GM15510 (cell line): Measurements from ENCODE around the gene JPT2.

Experiments used
- POLR2A ChIP-seq: IDR thresholded peaks from 3 replicates; pipeline ENCODE4 v1.6.1; 2011; ENCODE audit warnings: borderline replicate concordance; ENCODE audit not compliant: insufficient read length; ENCODE audit errors: extremely low read depth

The JPT2 gene

DNA sequence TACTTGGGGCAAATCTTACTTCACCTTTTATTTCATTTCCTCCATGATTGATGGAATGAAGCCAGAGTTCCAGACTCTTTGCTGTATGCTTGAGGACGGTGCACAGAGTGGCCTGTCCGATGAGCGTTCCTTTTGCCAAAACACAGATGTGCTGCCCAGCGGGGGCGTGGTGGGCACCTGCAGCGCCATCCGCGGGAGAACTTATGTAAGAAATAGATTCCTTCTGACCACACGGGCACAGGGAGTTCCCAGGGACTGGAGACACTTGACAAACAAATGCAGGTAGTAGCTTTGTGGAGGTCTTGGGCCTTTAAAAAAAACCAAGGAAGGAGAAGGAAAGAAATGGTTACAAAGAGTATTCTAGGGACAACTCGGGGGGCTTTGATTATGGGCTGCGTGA, 35.3 kb upstream of the JPT2 start:
- no peak for TF ChIP-seq POLR2A

DNA sequence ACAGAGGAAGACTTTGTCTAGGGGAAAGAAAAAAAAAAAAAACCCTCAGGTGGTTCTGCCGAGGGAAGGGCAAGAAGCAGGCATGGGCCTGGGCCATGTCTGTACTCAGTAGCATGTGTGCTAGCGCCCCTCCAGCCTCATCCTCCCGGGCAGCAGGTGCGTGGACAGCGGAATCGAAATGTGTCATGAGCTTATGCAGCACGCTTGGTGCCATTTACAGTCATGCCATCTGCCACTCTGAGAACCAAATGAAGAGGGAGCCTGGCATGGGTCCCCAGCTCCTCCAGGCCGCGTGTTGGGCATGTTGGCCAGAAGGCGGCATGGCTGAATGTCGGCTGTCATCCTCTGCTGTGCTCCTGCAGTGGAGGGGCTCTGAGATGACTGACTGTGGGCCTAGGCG, 34.6 kb upstream of the JPT2 start:
- no peak for TF ChIP-seq POLR2A

DNA sequence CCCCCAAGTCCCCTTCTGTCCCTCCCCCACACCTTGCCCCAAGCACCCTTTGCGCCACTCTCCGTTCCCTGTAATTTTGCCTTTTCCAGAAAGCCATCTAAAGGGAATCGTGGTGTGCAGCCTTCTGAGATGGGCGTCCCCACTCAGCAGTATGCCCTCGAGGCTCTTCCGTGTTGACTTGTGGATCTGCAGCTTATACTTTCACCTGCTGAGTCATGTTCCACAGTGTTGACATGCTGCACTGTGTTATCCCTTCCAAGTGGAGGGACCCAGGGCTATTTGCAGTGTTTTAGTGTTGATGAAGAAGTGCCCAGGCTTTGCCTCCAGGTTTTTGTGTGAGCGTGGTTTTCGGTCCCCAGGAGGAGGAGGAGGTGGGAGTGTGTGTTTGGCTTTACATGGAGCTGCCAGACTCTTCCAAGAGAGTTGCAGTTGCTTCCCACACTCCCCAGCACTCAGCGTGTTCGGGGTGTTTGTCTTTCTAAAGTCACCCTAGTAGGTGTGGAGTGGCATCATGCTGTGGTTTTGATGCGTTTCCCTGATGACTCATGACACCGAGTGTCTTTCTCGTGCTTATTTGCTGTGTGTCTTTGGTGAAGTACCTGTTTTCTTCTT, 32.1 kb upstream of the JPT2 start:
- no peak for TF ChIP-seq POLR2A

DNA sequence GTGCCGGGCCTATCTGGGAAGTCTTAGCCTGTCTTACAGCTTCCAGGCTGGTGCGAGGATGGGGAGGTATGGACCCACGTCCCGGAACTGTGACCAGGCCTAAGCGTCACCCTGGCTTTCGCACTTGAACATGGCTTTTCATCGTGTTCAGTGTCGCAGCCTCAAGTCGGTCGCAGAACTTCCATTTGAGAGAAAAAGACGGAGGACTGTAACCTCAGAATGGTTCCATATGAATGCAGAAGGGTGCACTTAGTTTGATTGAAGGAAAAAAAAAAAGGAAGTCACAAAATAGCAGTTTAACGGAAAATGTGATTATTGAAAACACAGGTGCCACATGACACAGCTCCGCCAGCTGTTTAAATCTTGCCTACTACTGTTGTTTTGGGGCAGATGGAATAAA, 30.2 kb upstream of the JPT2 start:
- no peak for TF ChIP-seq POLR2A

DNA sequence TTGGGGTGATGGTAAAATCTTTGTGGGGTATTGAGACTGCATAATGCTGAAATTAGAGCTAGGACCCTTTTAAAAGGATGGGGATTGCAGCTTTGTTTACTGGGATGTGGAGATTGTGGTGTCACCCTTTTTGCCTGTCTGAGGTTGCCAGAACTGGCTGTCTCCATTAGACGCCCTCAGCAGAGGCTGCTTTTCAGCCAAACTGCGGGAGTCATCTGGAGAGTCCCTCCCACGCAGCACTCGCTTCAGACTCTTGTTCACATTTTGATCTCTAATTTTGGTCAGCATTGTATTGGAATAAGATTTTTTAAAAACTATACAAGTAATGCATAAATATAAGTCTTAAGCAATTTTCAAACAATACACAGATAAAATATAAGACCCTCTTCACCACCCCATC, 27.9 kb upstream of the JPT2 start:
- no peak for TF ChIP-seq POLR2A

DNA sequence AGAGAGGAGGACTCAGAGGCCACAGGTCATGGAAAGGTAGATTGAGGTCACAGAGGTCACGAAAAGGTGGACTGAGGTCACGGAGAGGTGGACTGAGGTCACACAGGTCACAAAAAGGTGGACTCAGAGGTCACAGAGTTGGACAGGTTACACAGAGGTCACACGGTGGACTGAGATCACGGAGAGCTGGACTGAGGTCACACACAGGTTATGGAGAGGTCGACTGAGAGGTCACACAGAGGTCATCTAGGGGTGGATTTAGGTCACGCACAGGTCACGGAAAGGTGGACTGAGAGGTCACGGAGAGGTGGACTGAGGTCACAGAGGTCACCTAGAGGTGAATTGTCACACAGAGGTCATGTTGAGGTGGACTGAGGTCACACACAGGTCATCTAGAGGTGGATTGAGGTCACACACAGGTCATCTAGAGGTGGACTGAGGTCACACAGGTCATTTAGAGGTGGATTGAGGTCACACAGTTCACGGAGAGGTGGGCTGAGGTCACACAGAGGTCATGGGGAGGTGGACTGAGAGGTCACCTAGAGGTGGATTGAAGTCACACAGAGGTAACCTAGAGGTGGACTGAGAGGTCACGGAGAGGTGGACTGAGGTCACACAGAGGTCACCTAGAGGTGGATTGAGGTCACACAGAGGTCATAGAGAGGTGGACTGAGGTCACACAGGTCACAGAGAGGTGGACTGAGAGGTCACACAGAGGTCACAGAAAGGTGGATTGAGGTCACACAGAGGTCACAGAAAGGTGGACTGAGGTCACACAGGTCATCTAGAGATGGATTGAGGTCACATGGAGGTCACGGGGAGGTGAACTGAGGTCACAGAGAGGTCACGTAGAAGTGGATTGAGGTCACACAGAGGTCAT, 26.7 kb upstream of the JPT2 start:
- no peak for TF ChIP-seq POLR2A

DNA sequence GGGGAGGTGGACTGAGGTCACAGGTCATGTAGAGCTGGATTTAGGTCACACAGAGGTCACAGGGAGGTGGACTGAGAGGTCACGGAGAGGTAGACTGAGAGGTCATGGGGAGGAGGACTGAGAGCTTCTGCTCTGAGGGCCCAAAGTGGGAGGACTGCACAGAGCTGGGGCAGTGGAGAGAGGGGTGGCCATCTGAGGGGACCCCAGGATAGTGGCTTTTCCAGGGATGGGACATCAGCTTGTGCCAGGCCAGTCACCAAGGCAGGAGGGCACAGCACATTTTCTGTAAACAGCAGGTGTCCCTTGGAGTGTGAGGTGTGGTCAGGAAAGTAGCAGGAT, 26.1 kb upstream of the JPT2 start:
- no peak for TF ChIP-seq POLR2A

DNA sequence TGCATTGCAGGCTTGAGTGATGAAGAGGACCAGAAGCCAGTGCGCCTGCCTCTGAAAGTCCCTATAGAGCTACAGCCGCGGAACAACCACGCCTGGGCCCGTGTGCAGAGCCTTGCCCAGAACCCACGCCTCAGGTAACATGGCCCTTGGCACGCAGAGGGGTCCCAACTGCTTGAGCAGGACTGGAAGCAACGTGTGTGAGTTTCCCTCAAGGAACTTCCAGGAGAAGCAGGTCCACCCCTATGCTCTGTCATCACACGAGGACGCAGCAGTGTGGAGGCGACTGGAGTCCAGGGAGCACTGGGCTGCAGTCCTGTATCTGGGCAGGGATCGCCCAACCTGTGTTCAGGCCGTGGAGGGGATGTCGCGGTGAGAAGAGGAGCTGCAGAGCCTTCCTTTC, 25.1 kb upstream of the JPT2 start:
- no peak for TF ChIP-seq POLR2A

DNA sequence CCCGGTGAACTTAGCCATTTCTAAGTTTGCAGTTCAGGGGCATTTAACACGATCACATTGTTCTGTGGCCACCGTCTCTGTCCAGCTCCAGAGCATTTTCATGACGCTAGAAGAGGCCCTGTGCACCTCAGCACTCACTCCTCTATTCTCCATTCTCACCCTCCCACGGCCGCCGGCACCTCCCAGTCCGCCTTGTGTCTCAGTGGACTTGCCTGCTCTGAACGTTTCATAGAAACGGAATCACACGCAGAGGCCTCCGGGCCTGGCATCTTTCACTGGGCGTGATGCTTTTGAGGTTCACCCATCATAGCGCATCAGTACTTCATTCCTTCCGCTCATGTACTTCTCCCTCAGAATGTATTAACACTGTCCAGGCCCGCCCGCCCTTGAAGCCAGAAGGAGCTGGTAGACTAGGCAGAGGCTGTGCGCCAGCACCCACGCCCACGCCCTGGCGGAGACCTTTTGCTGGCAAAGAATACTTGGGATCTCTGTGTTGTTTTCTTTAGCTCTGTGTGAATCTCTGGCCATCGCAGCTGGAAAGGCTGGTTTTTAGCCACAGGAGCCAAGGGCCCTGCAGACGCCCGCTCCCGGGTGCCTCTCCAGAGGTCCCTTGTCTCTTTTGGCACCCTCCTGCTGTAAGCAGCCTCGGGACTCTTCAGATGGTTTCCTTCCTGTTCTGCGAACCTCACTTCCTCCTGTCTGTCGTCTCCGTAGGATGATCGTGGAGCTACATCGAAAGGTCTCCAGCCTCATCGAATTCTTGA, 23.4 kb upstream of the JPT2 start:
- no peak for TF ChIP-seq POLR2A

DNA sequence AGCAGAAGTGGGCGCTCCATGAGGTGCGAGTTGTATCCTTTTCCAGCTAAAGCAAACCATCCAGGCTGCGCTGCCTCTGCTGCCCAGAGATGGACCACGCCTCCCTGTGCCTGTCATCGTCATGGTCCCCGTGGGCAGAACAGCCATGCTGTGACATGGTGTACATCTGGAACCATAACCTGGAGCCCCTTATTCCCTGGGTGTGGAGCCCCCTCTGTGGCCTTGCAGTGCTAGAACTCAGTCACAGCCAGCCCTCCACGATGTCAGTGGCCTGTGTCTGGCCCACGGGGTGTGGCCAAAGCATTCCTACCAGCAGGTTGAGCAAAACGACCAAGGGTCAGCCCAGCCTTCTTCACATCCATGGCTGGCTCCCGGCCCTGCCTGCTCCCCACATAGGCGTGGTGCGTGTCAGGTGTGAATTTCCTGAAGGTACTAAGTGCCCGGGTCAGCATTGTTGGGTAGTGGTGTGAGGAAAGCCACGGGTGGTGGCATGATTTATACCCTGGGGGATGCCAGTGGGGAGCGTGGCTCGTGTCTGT, 22.7 kb upstream of the JPT2 start:
- no peak for TF ChIP-seq POLR2A

DNA sequence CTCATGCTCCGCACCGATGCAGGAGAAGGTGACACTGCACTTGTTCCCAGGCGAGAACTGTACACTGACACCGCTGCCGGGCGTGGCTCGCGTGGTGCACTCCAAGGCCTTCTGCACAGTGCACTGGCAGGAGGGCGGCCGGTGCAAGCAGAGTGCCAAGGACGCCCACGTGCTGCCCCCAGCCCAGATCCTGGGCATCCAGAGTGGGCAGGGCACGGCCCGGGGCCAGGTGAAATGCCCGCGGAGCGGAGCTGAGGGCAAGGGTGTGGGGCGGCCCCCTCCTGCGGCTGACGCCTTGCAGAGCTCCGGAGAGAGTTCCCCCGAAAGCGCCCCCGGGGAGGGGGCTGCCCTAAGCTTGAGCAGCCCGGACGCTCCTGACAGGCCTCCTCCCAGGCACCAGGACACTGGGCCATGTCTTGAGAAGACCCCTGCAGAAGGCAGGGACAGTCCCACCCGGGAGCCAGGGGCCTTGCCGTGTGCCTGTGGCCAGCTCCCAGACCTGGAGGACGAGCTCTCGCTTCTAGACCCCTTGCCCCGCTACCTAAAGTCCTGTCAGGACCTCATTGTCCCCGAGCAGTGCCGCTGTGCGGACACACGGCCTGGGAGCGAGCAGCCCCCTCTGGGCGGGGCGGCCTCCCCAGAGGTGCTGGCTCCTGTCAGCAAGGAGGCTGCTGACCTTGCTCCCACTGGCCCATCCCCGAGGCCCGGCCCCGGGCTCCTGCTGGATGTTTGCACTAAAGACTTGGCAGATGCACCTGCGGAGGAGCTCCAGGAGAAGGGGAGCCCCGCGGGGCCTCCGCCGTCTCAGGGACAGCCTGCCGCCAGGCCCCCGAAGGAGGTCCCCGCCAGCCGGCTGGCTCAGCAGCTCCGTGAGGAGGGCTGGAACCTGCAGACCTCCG, 21.9 kb upstream of the JPT2 start:
- TF ChIP-seq POLR2A, result no peak

DNA sequence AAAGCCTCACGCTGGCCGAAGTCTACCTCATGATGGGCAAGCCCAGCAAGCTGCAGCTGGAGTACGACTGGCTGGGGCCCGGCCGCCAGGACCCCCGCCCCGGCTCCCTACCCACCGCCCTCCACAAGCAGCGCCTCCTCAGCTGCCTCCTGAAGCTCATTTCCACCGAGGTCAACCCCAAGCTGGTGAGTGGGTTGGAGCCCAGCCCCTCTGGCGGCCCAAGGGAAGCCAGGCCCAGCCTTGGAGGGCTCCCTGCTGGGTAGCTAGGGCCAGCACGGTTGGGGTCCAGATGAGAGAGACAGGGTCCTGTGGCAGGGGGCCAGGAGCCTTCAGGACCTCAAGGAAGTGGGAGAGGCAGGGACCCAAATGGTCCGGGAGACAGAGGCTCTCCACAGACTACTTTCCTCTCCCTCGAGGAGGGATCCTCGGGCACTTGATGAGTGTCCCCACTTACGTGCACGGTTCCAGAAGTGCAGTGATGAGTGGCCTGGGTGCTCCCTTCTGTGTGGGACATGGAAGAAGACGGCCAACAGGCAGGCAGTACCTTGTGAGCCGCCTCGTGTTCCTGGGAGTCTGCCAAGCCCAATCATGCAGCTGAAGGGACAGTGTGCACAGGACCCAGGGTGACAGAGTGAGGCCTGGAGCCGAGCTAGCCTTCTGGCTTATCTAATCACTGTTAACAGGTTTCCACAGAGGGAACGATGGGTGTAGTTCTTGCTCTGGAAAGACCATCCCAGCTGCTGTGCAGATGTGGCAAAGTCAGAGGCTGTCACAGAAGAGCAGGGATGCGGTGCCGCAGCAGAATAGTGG, 21.1 kb upstream of the JPT2 start:
- TF ChIP-seq POLR2A, result no peak

DNA sequence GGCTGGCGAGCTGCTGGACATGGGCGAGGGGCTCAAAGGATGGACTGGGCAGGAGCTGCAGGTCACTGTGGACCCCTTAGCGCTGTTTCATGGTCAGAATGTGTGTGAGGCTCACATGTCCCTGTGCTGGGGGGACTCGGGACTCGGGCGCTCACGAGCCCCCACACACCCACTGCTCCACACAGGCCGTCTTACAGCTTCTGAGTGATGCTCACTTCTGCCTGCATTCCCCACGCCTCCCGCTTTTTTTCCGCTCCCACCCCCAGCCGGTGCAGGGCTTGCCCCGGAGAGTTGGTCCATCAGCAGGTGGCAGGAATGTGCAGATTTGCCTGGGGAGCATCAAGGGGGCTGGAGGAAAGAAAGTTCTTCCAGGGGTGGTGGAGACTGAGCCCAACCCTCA, 20.2 kb upstream of the JPT2 start:
- TF ChIP-seq POLR2A, result no peak

DNA sequence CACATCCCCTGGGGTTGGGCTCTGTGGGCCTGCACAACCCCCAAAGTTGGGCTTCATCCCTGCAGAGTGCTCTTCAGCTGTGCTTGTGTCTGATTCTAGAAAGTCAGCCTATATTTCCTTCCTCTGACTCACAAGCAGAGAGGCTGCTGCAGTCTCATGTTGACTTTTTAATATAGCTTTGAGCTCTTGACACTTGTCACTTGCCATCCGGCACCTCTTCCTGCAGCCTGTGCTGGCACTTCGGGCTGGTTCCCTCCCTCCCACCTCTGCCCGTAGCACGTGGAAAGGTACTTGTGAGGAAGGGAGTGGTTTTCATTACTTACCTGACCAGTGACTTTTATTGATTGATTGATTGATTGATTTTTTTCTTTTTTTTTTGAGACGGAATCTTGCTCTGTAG, 19.0 kb upstream of the JPT2 start:
- TF ChIP-seq POLR2A, result no peak
